HG03457 (cell line): ENCODE results near the gene ZC3H7A.

Experiments used
- ATAC-seq: cut with Tn5 transposase; IDR thresholded peaks from one replicate; pipeline ENCODE4 v1.9.1; 2021; ENCODE audit warnings: moderate number of reproducible peaks; ENCODE audit not compliant: unreplicated experiment

The ZC3H7A gene

GRCh38 chr16:11738742-11739544 is 58.1 kb downstream of the ZC3H7A start:
- ATAC-seq = no peak

DNA sequence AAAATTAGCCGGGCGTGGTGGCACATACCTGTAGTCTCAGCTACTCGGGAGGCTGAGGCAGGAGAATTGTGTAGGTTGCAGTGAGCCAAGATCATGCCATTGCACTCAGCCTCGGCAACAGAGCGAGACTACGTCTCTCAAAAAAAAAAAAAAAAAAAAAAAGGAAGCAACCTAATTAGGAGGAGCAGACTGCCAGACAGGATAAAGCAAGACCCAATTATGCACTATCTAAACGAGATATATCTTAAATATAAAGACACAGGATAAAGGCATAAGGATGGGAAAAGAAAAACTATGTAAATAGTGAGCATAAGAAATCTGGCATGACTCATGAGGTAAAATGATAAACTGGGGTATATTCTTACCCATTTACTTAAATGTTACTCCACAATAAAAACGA is 59.3 kb downstream of the ZC3H7A start:
- no peak for ATAC-seq

GRCh38 chr16:11736903-11737302 is 60.2 kb downstream of the ZC3H7A start:
- no peak for ATAC-seq

GRCh38 chr16:11735787-11736186 is 61.3 kb downstream of the ZC3H7A start:
- no peak for ATAC-seq

- ATAC-seq = no peak
Measured at GRCh38 chr16:11734653-11735043, 62.4 kb downstream of the ZC3H7A start.

GRCh38 chr16:11734025-11734652 is 62.9 kb downstream of the ZC3H7A start:
- no peak for ATAC-seq

DNA sequence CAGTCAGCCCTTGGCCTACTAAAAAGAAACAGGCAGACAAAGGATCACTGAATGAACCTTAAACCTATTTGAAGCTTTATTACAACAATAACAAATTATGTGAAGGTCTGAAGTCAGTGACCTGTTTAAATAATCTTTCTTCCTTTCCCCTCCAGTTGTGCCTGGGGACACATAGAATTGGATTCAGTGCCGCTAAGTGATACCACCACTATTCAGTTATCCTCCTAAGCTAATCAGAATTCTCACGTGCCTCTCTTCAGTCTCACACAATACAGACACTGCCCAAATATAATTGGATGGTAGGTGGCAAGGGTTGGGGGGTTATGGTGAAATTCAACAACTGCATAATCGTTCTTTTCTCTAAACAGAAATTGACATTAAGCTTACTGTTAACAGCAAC is 65.8 kb downstream of the ZC3H7A start:
- ATAC-seq = no peak

- no peak for ATAC-seq
Measured at GRCh38 chr16:11729787-11730186, 67.3 kb downstream of the ZC3H7A start.

DNA sequence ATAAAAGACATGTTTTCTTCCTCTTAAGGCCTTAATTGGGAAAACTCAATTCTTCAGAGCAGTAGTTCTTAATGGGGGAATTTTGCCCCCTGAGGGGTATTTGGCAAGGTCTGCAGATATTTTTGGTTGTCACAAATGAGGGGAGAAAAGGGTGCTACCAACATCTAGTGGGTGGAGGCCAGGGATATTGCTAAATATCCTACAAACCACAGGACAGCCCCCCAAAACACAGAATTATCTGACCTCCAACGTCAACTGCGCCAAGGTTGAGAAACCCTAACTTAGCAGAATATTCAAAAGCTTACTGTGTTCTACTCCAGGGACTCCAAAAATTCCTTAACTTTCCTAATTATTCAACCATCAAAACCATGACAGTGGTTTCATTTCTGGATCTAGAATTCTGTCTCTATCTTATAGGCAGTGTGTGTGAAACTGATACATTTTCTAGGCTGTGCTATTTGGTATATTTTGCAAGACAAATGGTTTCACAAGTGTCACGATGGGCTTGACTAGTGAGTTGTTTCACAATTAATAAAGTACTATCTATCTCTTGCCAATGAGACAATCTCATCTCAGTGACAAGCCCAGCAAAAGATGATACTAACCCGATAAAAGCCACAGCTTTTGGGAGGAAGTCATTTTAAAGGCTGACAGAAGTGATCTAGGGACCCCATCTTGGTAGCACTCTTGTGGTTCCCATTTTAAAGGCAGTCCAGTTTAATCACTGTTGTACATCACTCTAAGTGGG is 69.1 kb downstream of the ZC3H7A start:
- ATAC-seq = no peak

DNA sequence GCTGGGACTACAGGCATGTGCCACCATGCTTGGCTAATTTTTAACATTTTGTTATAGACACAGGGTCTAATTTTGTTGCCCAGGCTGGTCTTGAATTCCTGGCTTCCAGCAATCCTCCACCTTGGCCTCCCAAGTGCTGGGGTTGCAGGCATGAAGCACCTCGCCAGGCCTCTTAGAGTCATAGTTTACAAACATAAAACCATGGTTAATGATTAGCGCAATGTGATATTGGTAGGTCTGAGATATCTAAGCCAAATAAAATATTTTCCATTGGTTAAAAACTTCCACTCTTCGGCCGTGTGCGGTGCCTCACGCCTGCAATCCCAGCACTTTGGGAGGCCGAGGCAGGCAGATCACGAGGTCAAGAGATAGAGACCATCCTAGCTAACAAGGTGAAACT is 71.0 kb downstream of the ZC3H7A start:
- no peak for ATAC-seq

DNA sequence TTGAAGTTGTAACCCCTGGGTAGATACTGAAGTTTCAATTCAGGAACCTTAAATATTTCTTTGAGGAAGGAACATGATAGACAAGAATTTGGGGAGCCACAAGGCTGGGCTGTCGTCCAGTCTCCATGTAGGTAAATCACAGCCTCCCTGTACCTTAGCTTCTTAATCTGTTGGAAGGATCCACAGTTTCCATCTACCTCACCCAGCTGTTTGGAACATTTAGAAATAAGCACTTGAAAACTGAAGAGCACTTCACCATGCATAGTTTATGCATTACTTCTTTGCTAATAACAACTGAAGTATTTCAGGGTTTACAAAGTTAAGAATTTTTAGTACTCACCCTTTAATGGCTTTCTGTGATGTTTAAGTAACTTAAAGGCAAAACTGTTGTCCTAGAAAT is 71.6 kb downstream of the ZC3H7A start:
- no peak for ATAC-seq

GRCh38 chr16:11722468-11722808 is 74.6 kb downstream of the ZC3H7A start:
- no peak for ATAC-seq

DNA sequence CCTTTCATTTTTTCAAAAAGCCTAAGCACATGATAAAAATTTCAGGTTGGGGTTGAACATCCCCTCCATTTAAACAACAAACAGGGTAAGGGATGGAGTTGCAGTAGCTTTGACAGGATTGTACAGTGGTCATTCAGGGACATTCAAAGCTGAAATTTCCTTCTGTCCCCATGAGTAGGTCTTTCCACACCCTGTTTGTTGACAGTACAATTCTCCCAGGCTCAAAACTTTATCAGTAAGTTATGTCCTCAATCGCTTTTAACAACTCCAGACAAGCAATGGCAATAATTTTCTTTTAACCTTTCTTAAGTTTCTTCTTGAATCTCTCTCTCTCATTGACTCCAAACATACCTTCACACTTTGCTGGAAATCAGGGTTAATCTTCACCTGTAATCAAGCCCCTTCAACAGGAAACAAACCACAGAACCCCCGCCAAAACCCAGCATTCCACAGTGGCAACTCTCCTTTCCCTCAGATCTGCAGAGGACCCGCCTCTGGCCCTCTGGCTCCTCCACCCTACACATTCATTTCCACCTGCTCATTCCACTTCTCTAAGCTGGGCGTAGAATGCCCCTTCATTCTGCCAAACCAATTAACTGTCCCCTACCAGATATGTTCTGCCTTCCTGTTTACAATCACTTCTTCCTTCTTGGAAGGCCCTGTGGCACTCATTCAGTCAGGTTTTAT is 75.1 kb downstream of the ZC3H7A start:
- no peak for ATAC-seq

DNA sequence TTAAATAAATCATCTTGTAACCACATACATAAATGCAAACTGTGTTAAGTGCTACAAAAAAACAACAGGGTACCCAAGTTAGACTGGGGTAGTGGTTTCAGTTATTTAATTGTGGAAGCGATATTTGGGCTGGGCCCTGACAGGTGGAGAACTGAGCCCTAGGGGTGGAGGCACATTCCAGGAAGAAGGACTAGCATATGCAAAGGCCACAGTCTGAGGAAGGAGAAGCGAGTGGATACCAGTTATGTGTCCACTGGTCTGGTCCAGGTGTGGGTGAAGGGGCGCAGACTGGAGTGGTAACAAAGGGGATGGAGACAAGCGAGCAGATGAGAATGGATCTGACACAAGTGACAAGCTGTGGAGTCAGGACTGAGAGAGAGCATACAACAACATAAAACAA is 77.3 kb downstream of the ZC3H7A start:
- no peak for ATAC-seq

DNA sequence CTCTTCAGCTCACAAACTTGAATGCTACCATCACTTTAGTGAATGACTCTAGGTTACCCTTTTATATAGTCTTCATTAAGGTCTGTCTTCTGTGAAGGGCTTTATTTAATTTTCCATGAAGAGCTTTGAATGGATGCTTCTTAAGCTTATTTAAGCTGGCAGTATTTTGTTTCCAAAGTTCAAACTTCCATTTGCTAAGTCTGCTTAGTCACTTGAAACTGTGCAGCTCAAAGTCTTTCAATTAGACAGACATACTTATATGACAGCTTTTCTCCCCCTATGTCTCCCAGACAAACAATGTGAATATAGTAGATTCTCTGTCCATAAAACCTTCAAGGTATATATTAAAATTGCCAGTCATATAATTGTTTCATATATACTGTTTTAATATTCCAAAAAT is 77.9 kb downstream of the ZC3H7A start:
- no peak for ATAC-seq

DNA sequence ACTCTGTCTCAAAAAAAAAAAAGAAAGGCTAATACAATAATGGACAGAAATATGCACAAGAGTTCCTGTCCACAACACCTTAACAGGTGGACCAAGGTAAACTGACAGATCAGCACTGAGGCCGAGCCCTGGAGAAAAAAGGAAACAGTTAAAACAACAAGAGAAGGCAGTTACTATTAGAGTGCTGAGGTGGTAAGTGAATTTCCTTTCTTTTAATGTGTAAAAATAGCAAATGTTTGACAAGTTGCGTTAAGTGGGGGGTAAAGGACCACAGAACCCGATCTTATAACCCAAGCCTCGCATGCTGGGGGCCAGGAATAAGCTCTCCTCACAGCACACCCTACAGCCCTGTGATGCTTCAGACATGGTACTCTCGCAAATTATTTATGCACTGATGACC is 79.2 kb downstream of the ZC3H7A start:
- no peak for ATAC-seq

- ATAC-seq = no peak
Measured at GRCh38 chr16:11716336-11716735, 80.7 kb downstream of the ZC3H7A start.

- ATAC-seq = no peak
Measured at GRCh38 chr16:11715246-11715947, 81.7 kb downstream of the ZC3H7A start.

DNA sequence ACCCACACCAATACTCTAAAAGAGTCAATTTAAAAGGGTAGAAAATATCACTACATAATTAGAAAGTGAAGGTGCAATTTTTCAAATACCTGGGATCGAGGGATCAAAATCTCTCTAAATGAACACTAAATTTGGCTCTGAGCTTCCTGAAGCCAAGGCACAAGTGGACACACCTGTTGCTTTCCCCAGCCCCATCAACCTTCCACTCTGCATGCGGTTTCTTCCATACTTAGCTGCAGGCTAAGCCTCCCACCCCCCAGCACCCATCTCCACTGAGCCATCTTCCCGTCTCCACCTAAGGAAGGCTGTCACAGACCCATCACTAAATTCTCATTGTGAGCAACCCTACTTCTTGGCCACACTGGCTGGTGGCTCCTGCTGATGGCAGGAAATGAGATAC is 84.9 kb downstream of the ZC3H7A start:
- no peak for ATAC-seq

DNA sequence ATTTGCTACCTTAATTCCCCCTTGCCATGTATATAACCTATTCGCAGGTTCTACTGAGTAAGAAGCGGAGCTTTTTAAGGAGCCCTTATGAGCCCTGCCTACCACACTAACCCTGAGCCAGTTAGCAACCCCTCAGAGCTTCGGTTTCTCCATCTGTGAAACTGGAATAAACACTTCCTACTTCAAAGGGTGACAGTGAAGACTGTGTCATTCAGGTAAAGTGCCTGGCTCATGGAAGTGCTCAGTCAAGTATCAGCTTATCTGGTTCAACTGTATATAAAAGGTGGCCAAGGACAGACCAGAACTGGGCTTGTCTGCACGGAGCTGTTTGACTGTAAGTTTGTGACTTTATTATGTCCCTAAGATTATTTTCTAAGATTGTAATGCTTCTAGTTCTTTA is 85.4 kb downstream of the ZC3H7A start:
- no peak for ATAC-seq

- no peak for ATAC-seq
Measured at GRCh38 chr16:11708421-11708820, 88.6 kb downstream of the ZC3H7A start.
